NCI-H2081 treated with DMSO at 0.1 percent for 48 hours (cell line): Measurements from ENCODE around the gene SIRPG.

ENCODE experiments used
- DNase-seq: peaks from one replicate; lab custom pipeline; 2025; lab: John Stamatoyannopoulos, UW

SIRPG gene

DNA sequence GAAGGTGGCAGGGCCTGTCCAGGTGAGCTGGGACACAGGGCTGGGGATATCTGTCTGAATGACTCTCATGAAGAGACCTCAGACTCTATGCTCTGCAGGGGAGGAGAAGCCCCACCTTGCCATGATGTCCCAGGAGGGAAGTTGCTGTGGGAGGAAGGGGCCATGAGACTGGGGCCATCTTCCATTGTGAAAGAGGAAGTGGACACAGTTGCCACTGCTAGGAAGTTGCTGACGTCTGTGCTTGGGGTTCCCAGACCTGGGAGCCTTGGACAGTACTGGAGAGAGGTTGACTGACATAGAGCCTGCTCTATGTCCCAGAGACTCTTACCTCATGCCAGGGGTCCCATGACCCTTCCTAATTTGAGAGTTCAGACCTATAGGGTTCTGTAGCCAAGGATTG is 62.2 kb downstream of the SIRPG start:
- DNase-seq = no peak

DNA sequence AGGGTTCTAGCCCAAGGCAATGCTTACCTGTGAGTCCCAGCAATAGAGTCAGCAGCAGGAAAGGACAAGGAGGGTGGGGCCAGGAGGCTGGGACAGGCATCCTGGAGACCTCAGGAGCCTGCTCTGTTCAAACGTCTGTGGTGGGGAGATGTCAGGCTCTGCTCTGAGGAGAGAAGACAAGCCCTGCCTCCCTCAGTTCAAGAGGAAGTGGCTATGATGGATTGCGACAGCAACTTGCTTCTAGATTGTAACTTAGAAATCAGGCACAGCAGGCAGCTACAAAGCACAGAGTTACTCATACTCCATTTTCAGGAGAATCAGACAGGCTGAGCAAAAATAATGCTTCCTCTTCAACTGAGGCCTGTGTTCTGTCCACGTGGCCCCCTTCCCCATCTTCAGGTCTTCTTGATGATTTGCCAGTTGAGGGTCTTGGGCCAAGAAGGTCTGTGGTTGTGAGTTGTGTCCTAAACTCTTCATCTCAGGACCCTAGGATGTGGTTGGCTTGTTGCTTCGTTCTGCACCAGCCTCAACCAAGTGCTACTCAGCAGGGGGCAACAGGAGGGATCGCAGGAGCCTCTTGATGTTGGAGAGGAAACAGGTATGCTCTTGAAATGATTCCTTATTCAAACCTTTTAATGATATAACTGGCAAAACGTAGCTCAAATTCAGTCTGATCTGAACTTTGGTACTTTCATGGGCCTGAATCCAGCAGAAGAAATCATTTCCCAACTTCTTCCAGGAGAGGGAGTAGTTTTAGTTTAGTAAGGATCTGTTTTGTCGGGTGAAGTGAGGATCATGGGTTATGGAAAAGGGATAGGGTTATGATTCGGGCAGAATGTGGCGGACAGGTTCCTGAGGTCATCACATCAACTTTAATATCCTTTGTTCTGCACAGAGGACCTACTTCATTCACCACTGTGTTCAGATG is 68.8 kb downstream of the SIRPG start:
- no peak for DNase-seq

DNA sequence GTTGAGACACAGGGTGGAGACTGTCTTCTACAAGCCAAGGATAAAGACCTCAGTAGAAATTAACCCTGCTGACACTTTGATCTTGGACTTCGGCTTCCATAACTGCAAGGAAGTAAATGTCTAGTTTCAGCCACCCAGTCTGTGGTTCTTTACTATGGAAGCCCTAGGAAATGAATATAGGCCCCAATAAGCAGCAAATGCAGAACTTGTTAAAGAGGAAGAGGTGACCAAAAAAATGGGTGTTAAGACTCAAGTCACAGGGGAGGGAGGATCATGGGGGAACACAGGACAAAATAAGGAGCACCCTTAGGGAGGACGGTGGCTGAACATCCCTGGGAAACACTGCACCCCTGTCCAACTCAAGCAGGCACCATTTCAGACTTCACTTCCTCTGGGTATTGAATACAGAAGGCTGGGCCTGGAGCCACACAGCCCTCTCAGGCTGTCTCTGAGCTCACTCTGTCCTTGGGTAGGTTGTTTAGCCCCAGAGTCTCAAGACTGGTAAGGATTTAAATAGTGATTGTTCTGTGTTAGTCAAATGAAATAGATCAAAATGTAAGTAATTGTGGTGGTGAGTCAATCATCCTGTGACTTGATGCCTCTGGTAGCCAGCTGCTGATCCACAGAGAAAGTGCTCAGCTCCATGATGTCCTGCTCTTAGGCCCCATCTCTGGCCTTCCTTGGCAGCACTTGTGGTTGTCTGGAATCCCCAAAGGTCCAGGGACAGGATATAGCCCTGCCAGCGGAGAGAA is 69.6 kb downstream of the SIRPG start:
- no peak for DNase-seq

DNA sequence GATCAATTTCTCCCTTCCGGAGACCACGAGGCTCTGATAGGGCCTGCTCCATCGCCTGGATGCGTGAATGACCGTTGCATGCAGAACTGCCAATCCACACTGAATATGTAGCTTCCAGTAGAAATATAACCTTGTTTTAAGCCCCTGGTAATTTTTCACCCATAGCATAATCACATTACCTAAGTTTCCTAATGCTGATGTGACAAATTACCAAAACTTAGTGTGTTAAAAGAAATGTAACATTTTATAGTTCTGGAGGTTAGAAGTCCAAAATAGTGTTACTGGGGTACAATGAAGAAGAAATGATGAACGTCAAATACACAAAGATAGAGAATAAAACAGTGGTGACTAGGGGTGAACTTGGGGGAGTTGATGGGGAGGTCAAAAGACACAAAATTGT is 78.1 kb downstream of the SIRPG start:
- DNase-seq = no peak
